Stimulated activated CD8-positive, alpha-beta memory T cell treated with anti-CD3 and anti-CD28 coated beads, Interleukin-12 subunit alpha, Interleukin-12 subunit beta, amount 100 ng/mL, for 24 hours (primary cell): ENCODE measurements around the gene RASGRF1.

Experiments used
- DNase-seq: peaks from one replicate; pipeline ENCODE4 v3.0.0-alpha.2; 2020; ENCODE audit errors: extremely low read depth

The RASGRF1 gene

DNA sequence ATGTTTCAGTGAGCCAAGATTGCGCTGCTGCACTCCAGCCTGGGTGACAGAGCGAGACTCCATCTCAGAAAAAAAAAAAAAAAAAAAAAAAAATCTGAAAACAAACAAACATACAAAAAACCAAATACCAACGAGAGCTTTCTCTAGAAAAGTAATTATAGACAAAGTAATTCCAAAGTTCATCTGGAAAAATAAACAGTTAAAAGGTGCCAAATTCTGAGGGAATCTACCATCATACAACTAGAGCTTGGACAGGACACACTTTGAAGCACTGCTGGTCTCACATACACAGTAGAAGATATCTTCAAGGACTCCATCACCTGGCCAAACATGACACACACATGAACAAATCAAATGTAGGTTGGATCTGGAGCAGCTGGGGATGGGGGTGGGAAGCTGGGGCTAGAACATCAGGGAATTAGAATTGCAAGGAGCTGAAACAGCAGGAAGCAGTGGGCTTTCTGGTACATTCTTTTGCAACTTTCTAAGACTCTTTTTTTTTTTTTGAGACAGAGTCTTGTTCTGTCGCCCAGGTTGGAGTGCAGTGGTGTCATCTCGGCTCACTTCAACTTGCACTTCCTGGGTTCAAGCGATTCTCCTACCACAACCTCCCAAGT lies 104.6 kb downstream of the RASGRF1 start:
- DNase-seq: no peak

DNA sequence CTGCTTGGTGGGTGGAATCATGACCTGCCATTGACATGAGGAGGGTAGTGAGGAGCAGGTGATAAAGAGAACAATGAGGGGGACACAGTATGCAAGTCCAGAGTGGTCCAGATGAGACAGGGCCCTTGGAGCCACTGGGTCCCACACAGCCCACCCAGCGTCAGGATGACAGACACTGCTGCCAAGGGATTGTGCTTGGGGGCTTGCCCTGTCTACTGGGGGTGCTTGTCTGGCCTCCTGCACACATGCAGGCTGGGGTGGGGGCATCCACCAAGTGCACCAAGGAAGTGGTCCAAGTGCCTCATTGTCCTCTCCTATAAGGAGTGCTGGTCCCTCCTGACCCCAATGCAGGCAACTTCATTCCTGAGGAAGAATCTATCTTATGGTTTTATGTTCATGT lies 106.5 kb downstream of the RASGRF1 start:
- DNase-seq: no peak

DNA sequence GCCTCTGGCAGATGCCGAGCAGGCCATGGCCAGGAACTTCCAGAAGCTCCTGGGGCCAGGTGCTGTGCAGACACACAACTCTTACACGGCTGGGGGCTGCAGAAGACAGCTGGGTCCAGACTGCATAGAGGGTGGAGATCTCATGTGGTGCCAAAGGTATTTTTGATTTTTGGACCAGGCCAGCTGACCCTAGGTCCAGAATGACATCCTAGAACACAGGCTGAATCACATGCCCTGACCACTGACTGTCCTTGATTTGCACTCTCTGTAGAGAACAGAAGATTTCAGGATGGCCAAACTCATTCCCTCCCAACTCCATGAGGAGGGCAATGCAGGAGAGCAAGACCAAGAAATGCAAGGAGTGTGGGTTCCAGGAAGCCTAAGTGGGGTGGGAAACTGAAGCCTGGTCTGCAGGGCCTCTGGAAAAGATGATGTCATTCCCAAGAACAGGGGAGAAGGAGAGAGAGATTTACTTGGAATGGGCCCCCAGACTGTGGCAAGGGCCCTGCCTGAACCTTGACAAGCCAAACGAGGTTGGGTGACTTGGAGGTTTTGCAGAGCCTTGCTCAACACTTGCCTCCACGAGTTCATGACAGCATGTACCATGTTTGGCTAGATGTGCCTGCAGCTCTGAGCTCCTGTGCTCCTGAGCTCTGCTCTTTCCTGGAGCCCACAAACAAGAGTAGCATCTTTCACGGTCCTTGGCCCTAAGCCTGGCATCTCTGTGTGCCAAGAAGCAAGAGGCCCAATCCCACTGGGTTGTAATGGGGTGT lies 107.2 kb downstream of the RASGRF1 start:
- DNase-seq: no peak

DNA sequence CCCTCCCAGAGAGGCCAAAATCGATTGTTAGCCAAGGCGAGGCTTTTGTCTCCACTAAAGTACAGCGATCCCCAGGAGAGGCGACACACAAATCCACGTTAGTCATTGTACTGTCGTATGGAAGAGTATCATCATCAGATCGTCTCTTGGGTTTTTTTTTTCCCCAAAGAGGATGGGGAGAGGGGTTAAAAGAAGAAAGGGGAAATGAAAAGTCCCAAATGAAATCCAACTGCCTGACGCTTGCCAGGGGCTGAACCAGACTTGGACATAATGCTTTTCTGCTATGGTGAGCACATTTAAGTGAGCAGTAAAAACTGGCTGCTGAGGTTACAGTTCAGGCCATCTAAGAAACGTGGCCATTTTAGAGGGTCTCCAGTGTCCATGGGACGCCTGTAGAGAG lies 107.8 kb downstream of the RASGRF1 start:
- DNase-seq: no peak

DNA sequence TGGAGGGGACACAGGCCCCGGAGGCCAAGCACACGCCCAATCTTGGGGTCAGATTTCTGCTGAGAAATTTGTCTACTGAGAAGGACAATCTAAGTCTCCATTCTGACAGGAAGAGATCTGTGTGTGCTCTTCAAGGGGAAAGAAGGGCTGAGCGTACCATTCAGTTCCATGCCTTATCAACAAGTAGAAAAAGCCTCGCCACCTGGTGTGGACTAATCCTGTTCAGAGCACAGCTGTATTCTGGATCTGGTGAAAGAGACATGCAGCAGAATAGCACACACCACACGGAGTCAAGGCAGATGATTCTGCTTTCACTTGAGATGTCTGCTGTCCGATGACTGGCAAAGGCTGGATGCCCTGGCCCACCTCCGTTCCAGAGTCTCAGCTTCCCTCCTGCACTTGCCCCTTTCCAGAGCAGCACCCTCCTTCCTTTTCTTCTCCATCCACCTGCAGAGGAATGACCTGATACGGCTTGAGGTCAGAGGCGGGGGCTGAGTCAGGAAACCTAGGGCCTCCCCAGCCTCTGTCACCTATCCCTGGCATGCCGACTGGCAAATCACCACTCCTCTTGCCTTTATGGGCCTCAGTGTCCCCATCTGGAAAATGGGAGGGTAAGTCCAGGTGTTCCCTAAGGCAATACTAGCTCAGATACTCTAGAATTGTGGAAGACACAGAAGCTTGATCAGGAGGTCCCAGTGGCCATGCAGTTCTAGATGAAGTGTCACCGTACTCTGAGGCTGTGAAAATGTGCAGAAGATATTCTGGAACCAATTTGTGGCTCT lies 108.9 kb downstream of the RASGRF1 start:
- no peak for DNase-seq

DNA sequence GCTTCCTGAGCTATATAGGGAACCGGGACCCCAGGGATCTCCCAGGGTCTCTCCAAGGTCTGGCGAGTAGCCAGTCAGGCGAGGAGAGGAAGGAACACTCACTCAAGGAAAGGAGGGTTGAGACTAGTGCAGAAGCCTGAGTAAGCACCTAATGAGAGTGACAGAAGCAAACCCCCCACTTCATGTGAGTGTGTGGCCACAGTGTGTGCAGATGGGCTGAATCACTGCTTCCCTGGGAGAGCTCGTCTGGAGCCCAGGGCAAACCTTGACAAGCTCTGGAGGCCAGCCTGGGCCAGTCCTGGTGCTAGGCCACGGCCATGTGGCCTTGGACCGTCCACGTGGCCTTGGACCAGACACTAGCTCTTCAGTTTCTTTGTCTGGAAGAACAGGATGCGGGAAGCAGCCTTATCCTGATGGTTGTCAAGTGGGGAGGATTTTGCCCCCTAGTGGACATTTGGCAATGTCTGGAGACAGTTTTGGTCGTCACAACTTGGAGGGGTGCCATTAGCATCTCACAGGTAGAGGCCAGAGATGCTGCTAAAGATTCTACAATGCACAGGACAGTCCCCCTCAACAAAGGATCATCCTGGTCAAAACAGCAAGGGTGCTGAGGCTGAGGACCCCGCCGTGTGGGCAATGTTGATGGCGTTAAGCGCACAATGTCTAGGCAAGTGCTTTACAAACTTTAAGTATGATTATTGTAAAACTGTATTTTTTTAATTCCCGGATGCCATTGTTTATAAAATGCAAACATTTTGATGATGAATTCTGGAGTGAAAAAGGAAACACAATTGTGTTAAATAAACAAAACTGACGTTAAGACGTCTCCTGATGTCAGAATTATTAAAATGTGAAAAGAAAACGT lies 110.9 kb downstream of the RASGRF1 start:
- DNase-seq: no peak

DNA sequence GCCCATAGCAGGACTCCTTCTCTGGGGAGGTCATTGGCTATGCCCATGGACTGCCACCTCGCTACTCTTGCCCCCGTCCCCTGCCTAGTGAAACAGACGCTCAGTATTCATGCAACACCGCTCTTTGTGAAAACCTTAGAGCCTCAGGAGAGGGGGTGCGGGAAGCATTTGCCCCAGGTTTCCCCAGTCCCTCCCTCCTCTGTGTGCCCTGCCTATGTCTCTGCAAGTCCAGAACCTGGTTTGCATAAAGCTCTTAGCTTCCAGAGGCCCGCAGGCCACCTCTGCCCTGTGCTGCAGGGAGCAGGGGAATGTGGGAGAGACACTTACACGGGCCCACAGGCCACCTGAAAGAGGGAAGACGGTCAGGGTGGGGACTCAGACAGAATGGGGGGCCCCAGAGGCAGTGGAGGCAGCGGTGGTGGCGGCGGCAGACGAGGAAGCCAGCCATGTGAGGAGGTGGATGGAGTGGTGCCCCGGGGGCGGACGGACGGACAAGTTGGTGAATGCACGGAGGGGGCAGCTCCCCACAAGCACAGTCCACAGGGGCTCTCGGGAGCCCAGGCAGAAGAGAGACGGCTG lies 111.9 kb downstream of the RASGRF1 start:
- no peak for DNase-seq

DNA sequence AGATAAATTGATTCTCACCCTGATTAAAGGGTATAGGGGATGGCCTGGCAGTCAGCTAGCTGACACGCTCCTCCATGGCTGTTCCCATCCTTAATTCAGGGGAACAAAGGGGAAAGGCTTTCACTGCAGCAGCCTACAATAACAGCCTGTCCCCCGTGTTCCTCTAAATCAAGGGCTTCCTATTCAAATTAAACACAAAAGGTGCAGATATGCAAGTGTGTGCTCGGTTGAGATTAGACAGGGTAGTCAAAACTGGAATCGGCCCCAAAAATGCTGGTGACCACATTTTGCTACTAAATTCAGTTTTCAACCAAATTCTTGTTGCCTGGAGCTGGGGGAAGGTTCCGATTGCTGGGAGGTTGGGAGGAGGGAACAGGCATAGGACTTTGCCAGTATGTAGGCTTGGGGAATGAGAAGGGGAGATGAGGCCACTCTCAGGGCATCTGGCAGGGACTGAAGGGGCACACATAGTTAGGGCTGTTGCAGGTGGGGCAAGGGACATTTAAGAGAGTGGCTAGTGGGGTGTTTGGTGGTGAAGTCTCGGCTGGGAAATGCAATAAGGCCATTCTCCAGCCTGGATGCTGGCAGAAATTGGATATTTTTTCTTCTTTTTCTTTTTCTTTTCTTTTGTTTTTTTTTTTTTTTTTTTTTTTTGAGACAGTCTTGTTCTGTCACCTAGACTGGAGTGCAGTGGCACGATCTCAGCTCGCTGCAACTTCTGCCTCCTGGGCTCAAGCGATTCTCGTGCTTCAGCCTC lies 112.8 kb downstream of the RASGRF1 start:
- no peak for DNase-seq

DNA sequence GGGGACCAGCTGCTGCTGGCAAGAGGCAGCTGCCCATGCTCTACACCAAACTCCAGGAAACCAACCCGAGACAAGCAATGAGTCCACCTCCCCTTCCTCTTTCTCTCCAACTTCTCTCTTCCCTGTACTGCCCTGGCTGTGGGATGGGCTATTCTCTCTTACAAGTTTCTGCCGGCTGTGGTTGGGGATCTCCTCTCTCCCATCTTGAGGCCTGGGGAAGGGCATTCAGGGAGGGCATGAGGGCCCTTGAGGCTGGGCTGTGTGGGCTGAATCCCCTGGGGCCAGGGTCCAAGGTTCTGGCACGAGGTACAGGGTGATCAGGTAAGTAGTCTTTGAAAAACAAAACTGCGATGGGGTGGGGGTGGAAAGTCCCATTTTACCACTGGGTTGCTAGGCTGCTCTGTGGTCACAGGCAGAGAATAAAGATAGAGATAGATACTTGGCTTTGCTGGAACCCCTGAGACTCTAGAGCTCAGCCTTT lies 113.4 kb downstream of the RASGRF1 start:
- no peak for DNase-seq

DNA sequence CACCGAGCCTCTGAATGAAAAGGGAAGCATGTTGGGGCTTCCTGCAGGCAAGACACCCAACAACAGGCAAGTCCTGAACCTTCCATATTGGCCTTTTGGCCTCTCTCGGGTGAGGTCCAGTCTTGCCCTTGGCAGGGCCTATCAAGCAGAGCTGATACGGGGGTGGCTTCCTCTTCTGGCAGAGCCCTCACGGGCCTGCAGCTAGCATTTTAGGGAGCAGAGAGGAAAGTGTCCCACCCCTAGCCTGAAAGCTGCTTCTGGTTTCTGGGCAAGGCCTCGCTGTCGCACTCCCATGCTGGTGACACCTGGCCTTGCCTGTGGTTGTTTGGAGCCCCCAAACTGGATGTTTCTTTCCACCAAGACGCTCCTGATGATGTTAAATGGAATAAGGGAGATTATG lies 113.9 kb downstream of the RASGRF1 start:
- no peak for DNase-seq

DNA sequence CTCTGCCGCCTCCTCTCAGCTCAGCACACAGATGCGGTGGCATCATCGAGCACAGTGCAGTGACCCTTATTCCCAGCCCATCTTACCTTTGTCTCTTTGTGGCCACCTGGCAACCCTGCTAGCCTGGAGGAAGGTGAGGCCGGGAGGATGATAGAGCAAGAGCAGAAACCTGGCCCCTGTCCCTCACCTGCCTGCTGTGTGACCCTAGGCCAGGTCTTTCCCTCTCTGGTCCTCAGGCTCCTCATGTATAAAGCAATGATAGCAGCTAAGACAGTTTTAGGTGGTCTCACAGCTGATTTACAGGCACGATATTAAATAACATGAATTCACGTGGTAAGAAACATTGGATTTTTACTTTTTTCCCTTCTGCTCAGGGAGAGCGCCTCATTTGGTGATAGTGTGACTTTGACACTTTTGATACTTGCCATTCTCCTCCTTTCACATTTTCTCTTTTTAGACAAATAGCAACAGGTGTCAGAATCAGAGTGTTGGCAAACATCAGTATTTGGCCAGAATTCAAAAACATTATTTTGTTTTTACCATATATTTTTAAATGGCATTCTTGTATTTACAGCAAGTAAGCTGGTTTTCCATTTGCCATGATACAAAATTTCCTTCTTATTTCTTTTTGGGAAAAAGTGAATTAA lies 116.2 kb downstream of the RASGRF1 start:
- DNase-seq: no peak

DNA sequence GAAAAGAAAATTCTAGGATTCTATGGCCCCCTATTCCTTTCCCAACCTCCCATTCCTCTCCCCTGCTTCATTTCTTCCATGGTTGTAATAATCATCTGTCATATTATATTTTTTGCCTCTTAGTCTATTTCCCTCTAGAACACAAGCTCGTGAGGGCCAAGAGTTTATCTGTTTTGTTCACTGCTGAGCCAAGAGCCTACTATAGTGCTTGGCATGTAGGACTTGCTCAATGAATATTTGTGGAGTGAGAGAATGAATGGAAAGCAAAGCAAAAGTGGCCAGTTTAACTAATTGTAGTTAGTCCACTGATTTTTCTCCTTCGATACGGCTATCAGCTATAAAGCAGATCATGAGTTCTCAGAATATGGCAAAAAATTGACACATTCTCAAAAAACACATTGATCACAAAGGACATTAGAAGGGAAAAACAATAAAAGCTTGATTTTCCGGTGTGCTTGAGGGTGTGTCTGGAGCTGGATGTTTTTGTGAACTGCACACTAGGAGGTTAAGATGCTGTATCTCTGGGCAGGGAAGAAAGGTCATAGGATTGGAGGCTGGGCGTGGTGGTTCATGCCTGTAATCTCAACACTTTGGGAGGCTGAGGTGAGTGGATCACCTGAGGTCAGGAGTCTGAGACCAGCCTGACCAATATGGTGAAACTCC lies 120.8 kb downstream of the RASGRF1 start:
- DNase-seq: no peak

DNA sequence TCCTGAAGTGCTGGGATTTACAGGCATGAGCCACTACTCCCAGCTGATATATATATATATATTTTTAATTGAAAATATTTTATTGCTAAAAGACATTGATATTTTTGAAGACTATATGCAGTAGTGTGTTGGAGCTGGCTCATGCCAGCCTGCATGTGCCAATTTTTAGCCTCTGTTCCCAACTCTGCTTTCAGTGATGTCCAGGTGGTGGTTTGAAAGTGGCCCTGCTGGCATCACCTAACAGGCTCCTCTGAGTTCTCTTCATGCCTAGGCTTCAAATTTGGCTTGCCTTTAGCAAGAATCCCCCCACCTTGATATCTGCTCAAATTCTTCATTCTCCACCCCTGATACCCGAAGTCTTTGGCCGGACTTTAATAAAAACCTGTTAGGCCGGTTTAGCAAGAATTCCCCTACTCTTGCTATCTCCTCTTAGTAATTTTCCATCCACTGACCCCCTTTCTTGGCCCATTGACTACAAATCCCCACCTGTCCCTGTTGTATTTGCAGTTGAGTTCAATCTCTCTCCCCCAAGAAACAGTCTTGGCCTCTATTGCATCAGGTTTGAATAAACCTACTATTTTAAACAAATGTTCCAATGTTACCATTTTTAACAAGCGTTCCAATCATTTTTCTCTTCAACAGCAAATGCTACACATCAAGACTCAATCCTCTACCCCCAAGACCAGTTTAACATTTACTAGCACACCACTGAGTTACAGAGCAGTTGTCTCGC lies 121.9 kb downstream of the RASGRF1 start:
- DNase-seq: no peak

DNA sequence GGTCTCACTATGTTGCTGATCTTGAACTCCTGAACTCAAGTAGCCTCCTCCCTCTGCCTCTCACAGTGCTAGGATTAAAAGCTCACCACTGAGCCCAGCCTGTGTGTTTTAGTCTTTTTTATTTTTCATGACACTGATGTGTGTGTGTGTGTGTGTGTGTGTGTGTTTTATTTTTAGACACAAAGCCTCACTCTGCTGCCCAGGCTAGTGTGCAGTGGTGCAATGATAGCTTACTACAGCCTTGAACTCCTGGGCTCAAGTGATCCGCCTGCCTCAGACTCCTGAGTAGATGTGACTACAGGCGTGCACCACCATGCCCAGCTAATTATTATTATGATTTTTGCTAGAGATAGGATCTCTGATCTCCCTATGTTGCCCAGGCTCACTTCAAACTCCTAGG lies 122.5 kb downstream of the RASGRF1 start:
- no peak for DNase-seq

DNA sequence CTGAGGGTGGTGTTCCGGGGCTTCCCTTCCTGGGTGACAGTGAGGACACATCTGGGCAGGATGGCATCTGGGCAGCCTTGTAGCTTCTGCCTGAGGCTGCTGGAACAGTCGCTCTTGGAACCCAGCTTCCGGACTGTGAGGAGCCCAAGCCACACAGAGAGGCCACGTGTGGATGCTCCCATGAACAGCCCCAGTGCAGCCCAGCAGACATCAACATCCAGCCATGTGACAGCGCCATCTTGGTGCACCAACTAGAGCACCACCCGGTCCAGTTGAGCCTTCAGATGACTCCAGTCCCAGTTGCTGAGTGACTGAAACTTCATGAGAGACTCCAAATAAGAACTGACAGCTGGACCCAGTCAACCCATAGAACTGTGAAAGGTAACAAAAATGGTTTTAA lies 130.3 kb downstream of the RASGRF1 start:
- DNase-seq: no peak

DNA sequence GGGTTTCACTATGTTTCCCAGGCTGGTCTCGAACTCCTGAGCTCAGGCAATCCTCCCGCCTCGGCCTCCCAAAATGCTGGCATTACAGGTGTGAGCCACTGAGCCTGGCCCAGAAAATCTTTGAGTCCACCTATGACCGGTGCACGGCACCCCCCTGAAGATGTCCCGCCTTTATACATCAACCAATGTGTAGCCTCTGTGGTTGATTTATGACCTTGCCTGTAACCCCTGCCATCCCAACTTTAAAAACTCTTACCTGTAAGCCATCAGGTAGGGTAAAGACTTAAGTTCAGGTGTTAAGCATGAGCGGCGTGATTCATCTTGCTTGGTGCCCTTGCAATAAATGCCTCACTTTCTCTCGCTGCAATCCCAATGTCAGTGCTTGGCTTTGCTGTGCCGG lies 131.2 kb downstream of the RASGRF1 start:
- DNase-seq: no peak

DNA sequence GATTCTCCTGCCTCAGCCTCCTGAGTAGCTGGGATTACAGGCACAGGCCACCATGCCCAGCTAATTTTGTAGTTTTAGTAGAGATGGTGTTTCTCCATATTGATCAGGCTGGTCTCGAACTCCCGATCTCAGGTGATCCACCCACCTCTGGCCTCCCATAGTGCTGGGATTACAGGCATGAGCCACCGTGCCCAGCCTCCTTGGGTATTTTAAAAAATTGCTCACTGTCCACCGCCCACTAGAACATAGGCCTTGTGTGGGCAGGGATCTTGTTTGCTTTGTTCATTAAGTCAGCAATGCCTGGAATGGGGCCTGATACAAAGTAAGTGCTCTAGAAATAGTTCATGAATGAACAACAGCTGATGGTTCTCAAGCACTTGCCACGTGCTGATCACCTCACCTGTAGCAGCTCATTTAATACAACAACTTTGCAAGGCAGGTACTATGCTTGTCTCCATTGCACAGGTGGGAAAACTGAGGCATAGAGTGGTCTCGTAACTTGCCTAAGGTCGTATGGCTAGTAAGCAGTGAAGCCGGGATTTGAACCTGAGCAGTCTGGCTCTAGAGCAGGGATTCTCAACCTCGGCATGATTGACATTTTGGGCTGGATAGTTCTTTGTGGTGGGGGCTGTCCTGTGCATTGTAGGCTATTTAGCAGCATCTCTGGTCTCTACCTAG lies 133.0 kb downstream of the RASGRF1 start:
- no peak for DNase-seq

DNA sequence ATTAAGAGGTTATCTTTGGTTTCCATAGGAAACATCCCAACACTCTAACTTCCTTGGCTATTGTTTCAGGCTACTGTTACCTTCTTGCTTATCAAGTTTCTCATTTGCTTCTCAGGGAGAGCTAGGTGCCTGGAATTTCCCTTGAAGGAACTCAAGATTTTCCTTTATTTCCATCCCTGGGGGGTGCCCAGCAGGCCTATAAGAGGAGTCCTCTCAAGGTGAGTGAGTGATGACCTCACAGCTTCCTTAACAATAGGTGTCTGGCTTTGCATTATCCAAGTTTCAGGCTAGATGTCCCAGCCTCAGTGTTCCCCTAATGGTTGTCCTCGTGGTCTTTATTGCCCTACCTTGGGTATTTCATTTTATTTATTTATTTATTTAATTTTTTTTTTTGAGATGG lies 133.6 kb downstream of the RASGRF1 start:
- no peak for DNase-seq
